Measurements from ENCODE around the gene ARHGAP11A. TPM values are rescaled to one million over a fixed set of nuclear protein-coding genes. Genes with fewer than 3 reads are reported as not detected.

ARHGAP11A gene
- total RNA-seq, 1 experiment from 2014 or later = 17.7 TPM

DNA sequence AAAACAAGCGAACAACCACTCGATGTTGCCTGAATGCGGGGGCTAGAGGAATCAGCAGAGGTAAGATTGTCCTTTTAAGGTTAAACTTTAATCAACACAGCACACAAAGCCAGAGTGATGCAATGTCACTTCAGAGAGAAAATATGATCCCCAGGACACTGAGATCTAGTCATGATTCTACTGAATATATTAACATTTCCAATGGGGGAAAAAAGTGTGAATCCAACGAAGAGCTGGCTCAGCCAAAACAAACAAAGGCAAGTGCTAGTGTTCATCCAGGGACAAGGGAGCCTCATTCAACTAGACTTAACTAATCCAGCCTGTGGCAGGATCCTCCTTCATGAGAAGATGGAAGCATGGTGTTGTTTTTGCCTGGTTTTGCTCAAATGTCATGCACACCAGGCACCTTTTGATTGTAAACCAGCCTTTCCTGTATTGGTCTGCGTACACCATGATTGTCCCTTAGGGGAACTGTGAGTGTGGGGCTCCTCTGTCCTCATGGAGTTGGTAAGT is 62.0 kb downstream of the ARHGAP11A start:
- in situ Hi-C loops (cut with HindIII; ENCODE audit: low pct_unique_long_range_greater_than_20kb, low sequenced_read_pairs) = loop anchor here (25.0 kb wide), 1 partner anchor 135 kb away; no protein-coding TSS in a partner anchor
- DNase-seq (ENCODE audit: low read depth, low spot score) = peak; percentile 31

DNA sequence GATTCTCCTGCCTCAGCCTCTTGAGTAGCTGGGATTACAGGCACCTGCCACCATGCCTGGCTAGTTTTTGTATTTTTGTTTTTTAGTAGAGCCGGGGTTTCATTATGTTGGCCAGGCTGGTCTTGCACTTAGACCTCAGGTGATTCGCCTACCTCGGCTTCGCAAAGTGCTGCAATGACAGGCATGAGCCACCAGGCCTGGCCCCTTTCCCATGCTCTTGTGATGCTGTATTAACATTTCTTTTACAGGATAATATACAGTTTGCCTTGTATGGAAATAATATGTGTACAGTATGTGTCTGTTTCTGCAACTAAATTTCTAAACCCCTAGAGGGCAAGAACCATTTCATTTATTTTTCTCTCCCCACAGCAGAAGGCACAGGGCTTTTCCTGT is 64.0 kb downstream of the ARHGAP11A start:
- no peak for DNase-seq (ENCODE audit: low read depth, low spot score)
- in situ Hi-C loops (cut with HindIII; ENCODE audit: low pct_unique_long_range_greater_than_20kb, low sequenced_read_pairs) = loop anchor here (25.0 kb wide), 1 partner anchor 133 kb away; no protein-coding TSS in a partner anchor

- in situ Hi-C loops (cut with HindIII; ENCODE audit: low pct_unique_long_range_greater_than_20kb, low sequenced_read_pairs) = loop anchor here (25.0 kb wide), 1 partner anchor 130 kb away; no protein-coding TSS in a partner anchor
- DNase-seq (ENCODE audit: low read depth, low spot score) = no peak
These were observed 67.3 kb downstream of the ARHGAP11A start for GRCh38 chr15:32682569-32682968.

DNA sequence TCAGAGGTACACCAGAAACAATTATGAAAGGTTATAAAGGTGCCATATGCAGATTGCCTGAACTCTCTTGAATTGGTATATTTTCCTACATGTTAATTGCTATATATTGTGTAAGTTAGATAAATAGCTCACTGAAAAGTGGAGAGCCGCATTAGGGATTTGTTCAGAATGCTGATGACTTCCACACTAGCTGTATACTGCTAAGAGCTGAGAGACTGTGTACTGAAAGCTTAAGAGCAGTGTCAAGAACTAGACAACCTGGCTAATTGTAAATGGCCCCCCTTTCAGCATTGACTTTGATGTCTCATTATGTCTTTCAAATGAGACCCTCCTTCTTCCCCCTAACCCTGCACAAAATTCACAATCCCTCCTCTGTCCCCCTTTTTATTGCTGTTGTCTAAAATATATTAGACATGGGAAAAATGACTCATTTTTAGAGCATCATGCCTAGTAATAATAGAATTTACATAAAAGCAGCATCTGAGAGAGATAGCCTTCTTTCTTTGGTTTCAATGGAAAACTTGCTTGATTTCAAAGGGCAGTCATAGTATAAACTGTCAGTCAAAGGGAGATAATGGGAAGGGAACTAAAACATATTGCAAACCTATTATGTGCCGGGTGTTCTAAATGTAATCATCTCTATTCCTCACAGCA is 67.8 kb downstream of the ARHGAP11A start:
- DNase-seq (ENCODE audit: low read depth, low spot score) = no peak
- in situ Hi-C loops (cut with HindIII; ENCODE audit: low pct_unique_long_range_greater_than_20kb, low sequenced_read_pairs) = loop anchor here (25.0 kb wide), 1 partner anchor 129 kb away; no protein-coding TSS in a partner anchor

GRCh38 chr15:32683906-32684584 is 68.7 kb downstream of the ARHGAP11A start:
- in situ Hi-C loops (cut with HindIII; ENCODE audit: low pct_unique_long_range_greater_than_20kb, low sequenced_read_pairs) = loop anchor here (25.0 kb wide), 1 partner anchor 128 kb away; no protein-coding TSS in a partner anchor
- no peak for DNase-seq (ENCODE audit: low read depth, low spot score)

DNA sequence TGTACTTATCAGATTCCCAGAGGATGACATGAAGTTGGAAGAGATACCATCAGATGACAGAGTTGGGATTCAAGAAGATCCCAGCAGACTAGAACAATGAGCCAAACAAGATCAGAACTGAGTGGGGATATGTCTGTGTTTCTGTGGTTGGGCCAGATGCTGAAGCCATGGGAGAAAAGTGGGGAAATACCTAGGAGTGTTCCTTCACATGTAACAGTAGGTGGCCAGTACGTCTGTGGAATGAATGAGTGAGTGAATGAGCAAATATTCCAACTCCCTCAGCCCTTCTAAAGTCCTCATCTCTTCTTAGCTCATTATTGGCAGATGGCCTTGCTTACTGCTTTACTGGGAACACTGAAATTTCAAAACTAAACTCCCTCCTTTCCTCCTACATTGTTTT is 70.3 kb downstream of the ARHGAP11A start:
- in situ Hi-C loops (cut with HindIII; ENCODE audit: low pct_unique_long_range_greater_than_20kb, low sequenced_read_pairs) = loop anchor here (25.0 kb wide), 1 partner anchor 127 kb away; no protein-coding TSS in a partner anchor
- no peak for DNase-seq (ENCODE audit: low read depth, low spot score)

GRCh38 chr15:32687556-32687955 is 72.3 kb downstream of the ARHGAP11A start:
- in situ Hi-C loops (cut with HindIII; ENCODE audit: low pct_unique_long_range_greater_than_20kb, low sequenced_read_pairs) = loop anchor here (25.0 kb wide), 1 partner anchor 125 kb away; no protein-coding TSS in a partner anchor
- no peak for DNase-seq (ENCODE audit: low read depth, low spot score)

DNA sequence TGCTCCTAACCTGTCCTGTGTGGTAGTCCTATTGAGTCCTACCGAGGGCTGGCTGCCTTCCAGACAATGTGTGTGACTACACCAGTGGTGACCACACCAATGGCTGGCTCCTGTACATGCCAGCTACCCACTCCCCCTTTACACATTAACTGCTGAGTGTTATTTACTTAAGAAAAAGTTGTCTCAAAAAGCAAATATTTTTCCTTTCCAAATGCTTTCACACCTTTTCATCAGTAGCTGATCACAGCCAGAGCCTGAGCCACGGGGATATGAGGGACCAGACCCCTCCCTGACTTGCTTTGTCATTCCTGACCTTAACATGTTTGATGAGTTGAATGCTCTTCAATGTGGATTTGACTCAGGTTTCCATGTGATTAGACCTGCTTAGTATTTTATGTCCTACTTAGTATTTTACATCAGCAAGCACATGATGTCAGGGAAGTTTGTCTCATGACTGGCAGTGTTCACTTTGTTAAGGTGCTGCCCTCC is 72.9 kb downstream of the ARHGAP11A start:
- DNase-seq (ENCODE audit: low read depth, low spot score) = no peak
- in situ Hi-C loops (cut with HindIII; ENCODE audit: low pct_unique_long_range_greater_than_20kb, low sequenced_read_pairs) = loop anchor here (25.0 kb wide), 1 partner anchor 124 kb away; no protein-coding TSS in a partner anchor

Small RNA genes within 50 kb of the gene (small RNA-seq; reads per million reads assigned to genes)
- gene RN7SL286P = 0 reads per million in 2 experiments

Other genes with a start within 250 kb of the ARHGAP11A start
- gene GOLGA8K, start 212.2 kb upstream of the ARHGAP11A start, total RNA-seq (2014; rRNA removed; shearing (Covaris generic)) = 0.13 and 0.40 TPM in 2 replicates
- gene GOLGA8O, start 159.9 kb upstream of the ARHGAP11A start, total RNA-seq (2014; rRNA removed; shearing (Covaris generic)) = not detected in 2 replicates
- gene GOLGA8N, start 22.0 kb upstream of the ARHGAP11A start, total RNA-seq (2014; rRNA removed; shearing (Covaris generic)) = 0.16 and 0.29 TPM in 2 replicates
- 1.3 TPM in 1 of 2 replicates, not detected in the other for gene SCG5, start 26.2 kb downstream of the ARHGAP11A start, total RNA-seq (2014; rRNA removed; shearing (Covaris generic))
- gene GREM1, start 102.5 kb downstream of the ARHGAP11A start, total RNA-seq (2014; rRNA removed; shearing (Covaris generic)) = under 0.01 TPM in 1 of 2 replicates, not detected in the other

Measured in SK-MEL-5 (cell line).